SKM-1 (cell line): ENCODE data around the gene FAAP24.
"Not testable (repeated sequence)": the region's sequence is repeated elsewhere in the genome, so short reads cannot be mapped to it uniquely, and the experiment has no call there.

Experiments used
- DNase-seq: peaks from one replicate; lab custom pipeline; 2025; ENCODE audit not compliant: unreplicated experiment; lab: John Stamatoyannopoulos, UW

Gene FAAP24, protein sequence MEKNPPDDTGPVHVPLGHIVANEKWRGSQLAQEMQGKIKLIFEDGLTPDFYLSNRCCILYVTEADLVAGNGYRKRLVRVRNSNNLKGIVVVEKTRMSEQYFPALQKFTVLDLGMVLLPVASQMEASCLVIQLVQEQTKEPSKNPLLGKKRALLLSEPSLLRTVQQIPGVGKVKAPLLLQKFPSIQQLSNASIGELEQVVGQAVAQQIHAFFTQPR

DNA sequence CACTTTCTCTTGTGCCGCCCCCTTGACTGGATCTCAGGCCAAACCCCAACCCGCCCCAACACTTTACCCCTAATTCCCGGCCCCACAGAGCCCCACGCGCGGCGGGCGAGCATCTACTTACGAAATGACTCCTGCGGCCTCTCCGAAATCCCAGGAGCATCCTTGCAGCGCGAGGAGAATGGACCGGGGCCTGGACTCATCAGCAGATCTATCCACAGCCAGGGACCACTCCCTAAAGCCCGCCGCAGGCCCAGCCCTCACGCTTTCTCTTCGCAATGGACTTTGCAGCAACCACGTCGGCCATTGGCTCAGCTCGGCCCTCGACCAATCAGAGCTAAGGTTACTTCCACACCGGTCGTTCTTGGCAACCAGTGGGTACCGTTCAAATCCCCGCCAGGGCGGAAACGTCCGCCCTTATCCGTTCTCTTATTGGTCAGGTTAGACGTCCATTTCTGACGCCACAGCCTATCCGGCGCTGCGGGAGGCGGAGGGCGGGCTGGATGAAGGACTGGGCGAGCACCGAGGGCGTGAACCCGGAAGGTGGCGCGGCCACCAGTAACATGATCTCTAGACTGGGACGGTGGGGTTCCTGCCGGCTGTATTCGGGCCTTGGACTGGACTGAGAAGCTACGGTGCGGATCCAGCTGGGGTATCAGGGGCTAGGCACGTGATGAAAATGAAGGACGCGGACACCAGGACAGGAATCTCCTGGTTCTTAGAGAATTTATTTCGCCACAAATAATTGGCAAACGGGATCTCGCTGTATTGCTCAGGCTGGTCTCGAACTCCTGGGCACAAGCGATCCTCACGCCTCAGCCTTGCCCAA, at the start of gene FAAP24, which contains the start of gene CEP89:
FAAP24 (plus strand) TSS at position 528 of the 826 bp plus-strand sequence. CDS start 955 bp downstream, outside the sequence.
CEP89 (minus strand) TSS at position 244 of the 826 bp plus-strand sequence; CDS start at position 160, 84 bp downstream.
- peak; percentile 97 for DNase-seq

DNA sequence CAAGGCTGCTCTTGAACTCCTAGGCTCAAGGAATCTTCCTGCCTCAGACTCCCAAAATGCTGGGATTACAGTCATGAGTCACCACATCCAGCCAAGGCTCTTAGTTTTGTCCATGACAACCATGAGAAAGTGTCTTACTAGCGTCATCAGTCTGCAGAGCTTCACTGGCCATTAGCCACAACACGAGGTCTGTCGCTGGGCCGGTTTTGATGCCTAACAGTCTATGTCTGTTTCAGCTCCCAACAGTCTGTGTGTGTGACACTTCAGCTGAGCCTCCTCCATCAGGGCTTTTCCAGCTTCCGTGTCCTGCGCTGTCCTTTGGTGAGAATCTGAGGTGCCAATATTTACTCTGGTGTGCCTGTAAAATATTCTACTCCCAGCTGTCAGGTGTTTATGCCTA, 47.8 kb upstream of the FAAP24 start:
- no peak for DNase-seq

DNA sequence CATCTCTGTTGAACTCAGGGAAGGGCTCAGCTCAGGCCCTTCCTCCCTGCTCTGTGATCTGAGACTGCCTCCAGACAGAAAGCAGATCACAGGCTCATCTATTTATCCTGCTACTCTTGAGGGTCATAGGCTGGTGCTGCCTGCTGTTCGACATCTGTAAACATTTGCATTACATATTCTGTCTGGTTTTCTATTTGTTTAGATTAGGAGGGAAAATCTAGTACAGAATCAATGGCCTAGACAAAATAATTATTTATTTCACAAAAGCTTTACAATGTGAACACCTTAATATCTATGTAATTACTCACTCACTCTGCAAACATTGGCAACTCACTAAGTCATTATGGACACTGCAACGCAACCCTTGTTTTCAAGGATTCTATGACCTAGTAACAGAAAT, 43.2 kb upstream of the FAAP24 start:
- no peak for DNase-seq

DNA sequence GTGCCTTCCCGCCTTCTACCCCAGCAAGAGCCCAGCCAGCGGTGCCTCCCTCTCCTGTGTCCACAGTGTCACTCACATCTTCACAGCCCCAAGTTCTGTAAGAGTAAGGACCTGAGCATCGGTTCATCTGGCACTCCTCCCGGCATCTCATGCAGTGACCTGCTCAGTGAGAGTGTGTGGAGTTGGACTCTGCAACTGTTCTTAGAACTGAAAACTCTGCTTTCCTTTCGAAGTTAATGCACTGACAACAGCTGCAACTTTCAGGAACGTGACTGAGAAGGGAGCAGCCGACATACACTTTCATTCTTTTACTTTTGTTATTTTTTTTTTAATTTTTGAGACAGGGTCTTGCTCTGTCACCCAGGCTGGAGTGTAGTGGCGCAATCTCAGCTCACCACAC, 41.5 kb upstream of the FAAP24 start:
- no peak for DNase-seq

DNA sequence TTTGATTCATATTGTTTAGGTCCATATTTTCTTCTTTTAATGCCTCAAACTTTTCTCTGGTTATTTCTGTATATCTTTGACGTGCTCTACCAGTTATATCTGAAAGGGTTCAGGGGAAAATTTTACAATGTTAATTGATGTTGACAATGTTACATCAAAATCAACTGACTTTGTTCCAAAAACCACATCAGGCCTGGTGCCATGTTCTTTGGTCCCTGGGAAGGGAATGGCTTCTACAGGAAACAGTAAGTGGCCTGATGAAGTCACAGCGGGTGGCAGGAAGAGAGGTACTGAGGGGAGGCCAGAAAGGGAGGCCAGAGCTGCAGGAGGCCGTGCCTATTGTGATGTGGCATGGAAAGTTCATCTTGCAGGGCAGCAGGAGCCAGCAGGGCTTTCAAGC, 38.5 kb upstream of the FAAP24 start:
- DNase-seq: no peak

DNA sequence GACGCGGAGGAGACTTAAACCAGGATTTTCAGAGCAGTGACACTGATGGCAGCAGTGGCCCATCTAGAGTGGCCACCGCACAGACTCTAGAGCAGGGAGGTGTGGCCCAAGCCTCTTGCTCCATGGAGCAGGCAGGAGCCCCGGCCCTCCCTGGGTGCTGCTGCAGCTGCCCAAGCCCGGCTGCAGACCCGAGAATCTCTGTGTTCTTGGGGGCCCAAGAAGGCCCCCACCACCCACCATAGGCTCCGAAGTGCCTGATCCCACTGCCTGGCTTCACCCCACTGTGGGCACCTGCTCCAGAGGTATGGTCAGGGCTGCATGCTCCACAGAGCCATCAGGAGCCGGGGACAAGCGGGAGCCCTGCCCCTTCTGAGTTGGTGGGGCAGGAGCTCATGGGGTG, 36.4 kb upstream of the FAAP24 start:
- DNase-seq: no peak

DNA sequence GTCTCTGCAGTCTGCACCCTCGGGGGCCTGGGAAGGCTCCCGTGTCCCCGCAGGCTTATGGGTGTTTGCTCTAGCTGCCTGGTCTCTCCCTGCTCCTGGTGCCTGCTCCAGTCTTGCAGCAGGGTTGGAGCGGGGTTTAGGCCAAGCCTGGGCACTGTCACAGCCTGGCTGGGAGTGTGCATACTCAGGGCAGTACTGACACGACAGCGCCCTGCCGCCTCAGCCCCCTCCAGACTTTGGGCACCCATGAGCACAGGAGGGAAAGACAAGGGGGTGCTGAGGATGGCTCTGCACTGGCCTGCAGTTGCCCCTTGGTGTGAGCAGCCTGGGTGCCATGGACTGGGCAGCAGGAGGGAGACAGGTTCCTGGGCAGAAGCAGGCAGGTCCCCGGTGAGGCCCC, 36.0 kb upstream of the FAAP24 start:
- DNase-seq: no peak

DNA sequence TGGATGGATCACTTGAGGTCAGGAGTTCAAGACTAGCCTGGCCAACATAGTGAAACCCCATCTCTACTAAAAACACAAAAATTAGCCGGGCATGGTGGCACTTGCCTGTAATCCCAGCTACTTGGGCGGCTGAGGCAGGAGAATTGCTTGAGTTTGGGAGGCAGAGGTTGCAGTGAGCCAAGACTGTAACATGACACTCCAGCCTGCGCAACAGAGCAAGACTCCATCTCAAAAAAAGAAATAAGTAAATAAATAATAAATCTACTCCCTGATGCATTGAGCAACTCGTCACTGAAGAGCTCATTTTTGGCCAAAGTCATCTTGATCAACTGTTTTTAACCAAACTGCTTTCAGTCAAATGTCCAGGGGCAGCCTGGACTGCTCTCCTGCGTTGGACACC, 30.8 kb upstream of the FAAP24 start:
- DNase-seq: not testable (repeated sequence)

DNA sequence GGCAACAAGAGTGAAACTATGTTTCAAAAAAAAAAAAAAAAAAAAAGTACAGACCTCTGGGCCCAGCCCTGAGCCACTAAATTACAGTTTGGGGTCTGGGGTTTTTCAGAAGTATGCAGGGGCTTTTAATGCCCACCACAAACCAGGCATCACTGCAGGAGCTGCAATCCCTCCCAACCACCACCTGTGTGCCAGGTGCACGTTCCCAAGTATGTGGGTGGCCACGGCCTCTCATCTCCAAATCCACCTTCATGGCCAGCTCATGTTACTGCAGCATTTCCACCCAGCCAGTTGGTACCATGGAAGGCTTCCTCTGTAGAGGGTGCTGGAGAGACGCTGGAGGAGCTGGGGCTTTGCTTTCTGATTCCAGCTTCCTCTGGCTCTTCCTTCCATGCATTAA, 26.8 kb upstream of the FAAP24 start:
- DNase-seq: no peak

DNA sequence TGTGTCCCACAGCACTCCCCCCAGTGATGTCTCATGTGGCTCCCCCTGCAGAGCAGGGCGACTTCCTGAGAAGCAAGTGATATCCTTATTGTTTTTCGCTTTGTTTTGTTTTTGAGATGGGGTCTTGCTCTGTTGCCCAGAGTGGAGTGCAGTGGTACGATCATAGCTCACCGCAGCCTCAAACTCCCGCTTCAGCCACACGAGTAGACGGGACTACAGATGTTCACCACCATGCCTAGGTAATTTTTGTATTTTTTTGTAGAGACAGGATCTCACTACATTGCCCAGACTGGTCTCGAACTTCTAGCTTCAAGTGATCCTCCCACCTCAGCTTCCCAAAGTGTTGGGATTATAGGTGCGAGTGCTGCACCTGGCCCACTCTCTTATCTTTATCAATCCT, 5.3 kb upstream of the FAAP24 start:
- DNase-seq: no peak

DNA sequence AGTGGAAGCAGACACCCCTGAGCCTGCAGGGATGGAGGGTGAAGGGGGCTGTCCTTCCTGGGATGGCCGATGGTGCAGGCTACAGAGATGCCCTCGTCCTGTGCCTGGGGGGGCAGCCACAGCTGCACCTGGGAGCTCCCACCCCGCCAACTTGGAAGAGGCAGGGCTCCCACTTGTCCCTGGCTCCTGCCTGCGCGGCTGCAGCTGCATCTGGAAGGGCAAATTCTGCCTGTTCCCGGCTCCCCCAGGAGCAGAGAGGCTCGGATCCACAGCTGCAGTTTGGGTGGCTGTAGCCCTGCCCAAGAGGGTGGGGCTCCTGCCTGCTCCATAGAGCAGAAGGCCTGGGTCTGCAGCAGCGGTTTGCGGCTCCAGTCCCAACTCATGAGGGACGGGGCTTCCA, 2.5 kb upstream of the FAAP24 start:
- no peak for DNase-seq

DNA sequence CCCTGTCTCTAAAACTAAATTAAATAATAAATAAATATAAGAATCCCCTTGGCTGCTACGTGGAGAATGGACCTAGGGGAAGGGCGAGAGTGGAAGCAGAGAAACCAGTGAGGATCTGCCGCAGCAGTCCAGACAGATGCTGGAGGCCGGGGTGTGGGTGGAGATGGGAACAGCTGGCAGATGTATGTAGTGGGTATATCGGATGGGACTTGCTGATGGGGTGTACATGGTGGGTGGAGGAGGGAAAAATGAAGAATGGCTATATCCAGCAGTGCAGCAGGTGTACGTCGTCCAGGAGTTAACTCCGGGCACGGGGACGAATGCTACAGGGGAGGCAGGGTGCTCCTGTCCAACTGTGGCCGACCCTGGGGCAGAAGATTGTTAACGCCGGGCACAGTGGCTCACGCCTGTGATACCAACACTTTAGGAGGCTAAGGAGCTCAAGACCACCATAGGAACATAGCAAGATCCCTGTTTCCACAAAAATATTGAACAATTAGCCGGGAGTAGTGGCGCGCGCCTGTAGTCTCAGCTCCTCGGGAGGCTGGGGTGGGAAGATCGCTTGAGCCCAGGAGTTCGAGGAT, 938 bp upstream of the FAAP24 start:
- no peak for DNase-seq

DNA sequence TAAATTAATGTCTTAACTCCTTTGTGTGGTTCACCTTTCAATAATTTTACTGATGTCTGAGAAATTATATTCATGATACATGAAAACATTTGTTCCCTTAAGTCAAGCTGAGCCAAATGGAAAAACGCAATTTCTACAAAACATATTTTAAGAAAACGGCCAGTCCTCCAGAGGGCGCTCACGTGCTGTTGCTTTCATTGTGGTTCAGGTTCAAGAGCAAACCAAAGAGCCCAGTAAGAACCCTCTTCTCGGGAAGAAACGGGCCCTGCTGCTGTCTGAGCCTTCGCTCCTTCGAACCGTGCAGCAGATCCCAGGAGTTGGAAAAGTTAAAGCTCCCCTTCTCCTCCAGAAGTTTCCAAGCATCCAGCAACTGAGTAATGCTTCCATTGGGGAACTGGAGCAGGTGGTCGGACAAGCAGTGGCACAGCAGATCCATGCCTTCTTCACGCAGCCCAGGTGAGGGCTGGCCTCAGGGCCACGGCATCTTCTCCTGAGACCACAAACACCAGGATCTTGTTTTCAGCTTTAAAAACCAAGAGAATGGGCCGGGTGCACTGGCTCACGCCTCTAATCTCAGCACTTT, 4.3 kb downstream of the FAAP24 start:
- DNase-seq: peak; percentile 32

DNA sequence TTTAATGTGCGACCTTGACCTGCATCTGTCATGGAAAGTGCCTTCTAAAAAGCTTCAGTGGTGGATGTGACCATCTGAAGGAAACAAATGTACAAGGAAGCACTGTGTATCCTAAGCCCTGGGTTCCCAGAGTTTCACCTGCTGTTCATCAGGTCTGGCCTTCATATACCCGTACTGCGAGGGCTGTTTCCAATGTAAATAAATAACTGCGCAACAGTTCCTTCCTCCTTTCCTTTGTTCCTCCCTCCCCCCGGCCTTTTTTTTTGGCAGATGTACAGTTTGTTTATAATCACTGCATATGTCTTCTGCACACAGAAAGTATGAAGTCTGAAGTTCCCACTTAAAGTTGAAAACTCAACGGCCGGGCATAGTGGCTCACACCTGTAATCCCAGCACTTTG, 5.2 kb downstream of the FAAP24 start:
- DNase-seq: no peak

DNA sequence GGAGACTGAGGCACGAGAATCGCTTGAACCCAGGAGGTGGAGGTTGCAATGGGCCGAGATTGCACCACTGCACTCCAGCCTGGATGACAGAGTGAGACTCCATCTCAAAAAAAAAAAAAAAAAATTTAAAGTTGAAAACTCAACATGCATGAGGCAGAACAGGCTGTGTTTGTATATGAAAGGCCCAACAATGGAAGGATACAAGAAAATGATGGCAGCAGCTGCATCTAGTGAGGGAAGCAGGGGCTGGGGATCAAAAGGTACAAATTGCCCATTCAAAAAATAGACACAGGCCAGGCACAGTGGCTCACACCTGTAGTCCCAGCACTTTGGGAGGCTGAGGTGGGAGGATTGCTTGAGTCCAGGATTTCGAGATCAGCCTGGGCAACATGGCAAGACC, 5.8 kb downstream of the FAAP24 start:
- DNase-seq: not testable (repeated sequence)

DNA sequence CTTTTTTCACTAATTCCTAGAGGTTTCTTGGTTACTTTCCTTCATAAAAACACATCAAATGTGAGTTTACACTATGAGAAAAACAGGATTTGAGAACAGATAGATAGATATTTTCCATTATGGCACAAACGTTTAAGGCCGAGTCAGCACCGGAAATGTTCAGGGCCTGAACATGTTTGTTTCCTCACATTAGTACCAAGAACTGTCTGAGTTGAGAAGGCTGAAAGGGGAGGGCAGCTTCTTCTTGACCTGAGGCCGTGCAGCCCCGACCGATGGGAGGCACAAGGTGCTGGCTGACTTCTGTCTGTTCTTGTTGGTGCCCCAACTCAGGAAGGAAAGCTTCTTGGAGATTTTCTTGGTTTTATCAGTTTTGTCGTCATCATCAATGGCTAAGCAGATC, 7.8 kb downstream of the FAAP24 start:
- not testable (repeated sequence) for DNase-seq

DNA sequence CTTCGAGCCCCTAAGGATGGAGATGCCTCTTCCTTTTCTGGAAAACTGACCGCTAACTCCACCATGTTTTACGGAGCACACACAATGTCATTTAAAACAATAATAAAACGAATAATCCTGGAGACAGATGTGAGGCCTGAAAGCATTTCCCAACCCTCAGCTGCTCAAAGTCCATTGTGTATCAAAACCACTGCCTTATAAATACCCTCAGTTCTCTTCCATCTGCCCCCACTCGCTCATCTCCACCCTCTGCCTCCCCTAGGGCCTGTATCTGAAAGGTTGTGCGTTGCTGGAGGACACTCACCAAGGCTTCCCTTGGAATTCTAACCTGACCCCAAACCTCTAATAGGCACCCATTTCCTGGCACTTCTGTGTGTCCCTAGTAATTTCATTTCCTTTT, 10.4 kb downstream of the FAAP24 start:
- not testable (repeated sequence) for DNase-seq

DNA sequence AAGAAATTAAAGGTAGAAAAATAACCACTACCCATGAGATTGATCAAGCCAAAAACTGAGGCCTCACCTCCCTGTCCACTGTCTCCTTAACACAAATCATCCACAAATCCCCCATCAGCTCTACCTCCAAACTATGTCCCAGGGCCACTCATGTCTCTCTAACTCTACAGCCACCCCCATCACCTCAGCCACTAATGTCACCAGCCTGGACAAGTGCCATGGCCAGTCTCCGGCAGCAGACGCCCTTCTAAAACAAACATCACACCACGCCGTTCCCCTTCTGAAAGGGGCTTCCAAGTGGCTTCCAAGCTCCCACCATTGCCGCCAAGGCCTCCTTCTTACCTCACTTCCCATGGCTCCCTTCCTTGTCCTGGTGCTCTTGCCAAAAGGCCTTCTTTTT, 16.2 kb downstream of the FAAP24 start:
- DNase-seq: not testable (repeated sequence)

DNA sequence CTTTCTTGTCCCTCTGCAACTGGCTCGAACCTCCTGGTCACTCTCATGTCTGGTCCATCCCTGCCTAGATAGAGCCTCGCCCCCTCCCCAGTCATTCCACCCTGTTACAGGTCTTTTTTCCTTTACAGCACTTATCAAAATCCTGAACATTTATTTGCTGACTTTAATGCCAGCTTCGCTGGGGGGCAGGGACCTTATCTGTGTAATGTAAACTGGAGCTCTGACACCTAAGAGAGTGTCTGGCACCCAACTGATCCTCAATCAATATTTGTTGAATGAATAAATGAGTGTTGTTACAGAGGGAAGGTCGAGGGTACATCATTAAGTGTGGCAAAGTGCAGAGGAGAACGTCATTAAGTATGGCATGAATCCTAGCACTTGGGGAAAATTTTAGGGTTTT, 16.7 kb downstream of the FAAP24 start:
- no peak for DNase-seq

DNA sequence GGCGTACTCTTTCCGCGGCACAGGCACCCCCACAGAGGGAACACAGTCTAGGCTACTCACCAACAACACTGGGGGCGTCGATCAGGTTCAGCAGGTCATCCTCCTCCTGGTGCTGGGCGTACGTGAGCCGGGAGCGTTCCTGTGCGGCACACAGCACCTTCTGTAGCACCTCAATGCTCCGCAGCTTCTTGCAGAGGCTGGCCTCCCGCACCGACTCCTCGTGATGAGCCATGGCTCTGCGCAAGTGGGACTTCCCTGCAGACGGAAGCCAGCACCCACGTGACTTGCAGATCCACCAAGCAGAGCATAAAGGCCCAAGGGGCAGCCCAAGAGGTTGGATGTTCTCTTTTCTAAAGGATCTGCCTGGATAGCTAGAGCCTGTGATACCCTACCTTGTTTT, 23.9 kb downstream of the FAAP24 start:
- not testable (repeated sequence) for DNase-seq

DNA sequence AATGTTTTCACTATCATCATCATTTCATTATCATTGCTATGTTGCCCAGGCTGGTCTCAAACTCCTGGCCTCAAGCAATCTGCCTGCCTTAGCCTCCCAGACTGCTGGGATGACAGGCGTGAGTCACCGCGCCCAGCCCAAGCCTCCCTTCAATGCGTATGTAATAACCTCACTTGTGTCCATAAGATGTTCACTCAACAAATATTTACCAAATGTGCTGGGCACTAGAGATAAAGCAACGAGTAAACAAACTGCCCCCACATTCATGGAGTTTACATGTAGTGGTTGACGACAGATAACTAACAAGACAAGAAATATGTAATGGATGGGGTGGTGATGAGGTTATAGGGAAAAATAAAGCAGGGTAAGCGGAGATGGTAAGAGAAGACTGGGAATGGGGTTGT, 25.0 kb downstream of the FAAP24 start:
- not testable (repeated sequence) for DNase-seq
